GM19240 (cell line): ENCODE results near the gene ZRANB1.
"Not testable (repeated sequence)": the region's sequence is repeated elsewhere in the genome, so short reads cannot be mapped to it uniquely, and the experiment has no call there.

Source experiments
- DNase-seq: peaks from one replicate; pipeline ENCODE4 v3.0.0; 2011; ENCODE audit warnings: low spot score; ENCODE audit not compliant: insufficient read length

Gene ZRANB1

GRCh38 chr10:124963866-124964720 lies 22.2 kb downstream of the ZRANB1 start:
- no peak for DNase-seq

- DNase-seq = no peak
These were observed 24.1 kb downstream of the ZRANB1 start for GRCh38 chr10:124966008-124966407.

GRCh38 chr10:124967255-124967654 lies 25.3 kb downstream of the ZRANB1 start:
- DNase-seq = no peak

GRCh38 chr10:124971276-124971675 lies 29.4 kb downstream of the ZRANB1 start:
- DNase-seq = no peak

GRCh38 chr10:124972637-124973036 lies 30.7 kb downstream of the ZRANB1 start:
- no peak for DNase-seq

GRCh38 chr10:124974131-124974530 lies 32.2 kb downstream of the ZRANB1 start:
- no peak for DNase-seq

GRCh38 chr10:124975977-124976514 lies 34.1 kb downstream of the ZRANB1 start:
- no peak for DNase-seq

- DNase-seq = no peak
These were observed 35.2 kb downstream of the ZRANB1 start for GRCh38 chr10:124977161-124977560.

- DNase-seq = no peak
These were observed 35.9 kb downstream of the ZRANB1 start for GRCh38 chr10:124977648-124978375.

- no peak for DNase-seq
These were observed 36.4 kb downstream of the ZRANB1 start for GRCh38 chr10:124978376-124978725.

GRCh38 chr10:124983321-124983720 lies 41.4 kb downstream of the ZRANB1 start:
- no peak for DNase-seq

GRCh38 chr10:124984376-124984775 lies 42.5 kb downstream of the ZRANB1 start:
- no peak for DNase-seq

- no peak for DNase-seq
These were observed 43.2 kb downstream of the ZRANB1 start for GRCh38 chr10:124985162-124985561.

GRCh38 chr10:124987788-124988187 lies 45.9 kb downstream of the ZRANB1 start:
- DNase-seq = no peak

GRCh38 chr10:124988753-124989152 lies 46.8 kb downstream of the ZRANB1 start:
- not testable (repeated sequence) for DNase-seq

GRCh38 chr10:124989526-124989925 lies 47.6 kb downstream of the ZRANB1 start:
- no peak for DNase-seq

- DNase-seq = no peak
These were observed 49.0 kb downstream of the ZRANB1 start for GRCh38 chr10:124990671-124991625.

- no peak for DNase-seq
These were observed 49.9 kb downstream of the ZRANB1 start for GRCh38 chr10:124991835-124992234.

GRCh38 chr10:124992462-124993344 lies 50.8 kb downstream of the ZRANB1 start:
- no peak for DNase-seq

GRCh38 chr10:124993345-124993708 lies 51.4 kb downstream of the ZRANB1 start:
- no peak for DNase-seq
